Right lobe of liver (tissue), 6 donors: Measurements from ENCODE around the gene BHLHE23. TPM values are rescaled to one million over a fixed set of nuclear protein-coding genes. Genes with fewer than 3 reads are reported as not detected.

Source experiments
- ATAC-seq, 4 donors: fragments of 200-7000 bp; cut with Tn5 transposase; one replicate each; pipeline ENCODE4 v1.9.1; 2020; ENCODE audit warnings: mild to moderate bottlenecking in 4 of 4, moderate library complexity in 4 of 4
- DNase-seq, 3 donors: peaks; one replicate each; pipeline ENCODE4 v3.0.0-alpha.2; 2020
- H3K27ac ChIP-seq, 3 donors: fragments of 200-600 bp; one replicate each; pipeline ENCODE4 v1.8.0; 2022
- H3K27me3 ChIP-seq, 2 donors: fragments of 200-600 bp; one replicate each; pipeline ENCODE4 v1.8.0; 2022
- H3K36me3 ChIP-seq, 4 donors: fragments of 200-600 bp; sonication (generic) in 1 of 4; one replicate each; pipeline versions ENCODE4 v1.5.1 to v1.8.0; 2017 to 2022; ENCODE audit warnings: control low read depth in 1 of 4
- H3K4me1 ChIP-seq, 4 donors: fragments of 200-600 bp; sonication (generic) in 1 of 4; one replicate each; pipeline versions ENCODE4 v1.5.1 to v1.8.0; 2017 to 2022; ENCODE audit warnings: control low read depth in 1 of 4
- H3K4me3 ChIP-seq, 3 donors: fragments of 200-600 bp; one replicate each; pipeline ENCODE4 v1.8.0; 2022
- H3K9me3 ChIP-seq, 4 donors: fragments of 200-600 bp; sonication (generic) in 1 of 4; one replicate each; pipeline versions ENCODE4 v1.5.1 to v1.8.0; 2017 to 2022; ENCODE audit warnings: control low read depth in 1 of 4
- POLR2A ChIP-seq: fragments of 450-650 bp; IDR thresholded peaks from one replicate; pipeline ENCODE4 v1.6.1; 2017; ENCODE audit warnings: antibody characterized with exemption, mild to moderate bottlenecking
- WGBS: methylation state at CpG from one replicate; pipeline ENCODE4 v1.1.6; 2018; ENCODE audit warnings: low coverage, low lambda C conversion rate; ENCODE audit not compliant: insufficient coverage; ENCODE audit errors: missing lambda C conversion rate; 5-methylcytosine and 5-hydroxymethylcytosine counted together
- intact Hi-C, 2 donors: fragments of 100-400 bp; cut with DNase I; formaldehyde crosslinking; loops; one replicate each; pipeline versions ENCODE4 v1.11.2 to v1.14.1; 2022
- total RNA-seq, 6 experiments: library from RNA; depleted of rRNA in 2 of 6; stranded (reverse); fragments of >200 nt in 2 of 6; fragmentation: NEBNext Ultra II Directional in 3 of 6; extraction: Animal tissue kit (Norgen Biotek cat#: 25700) in 3 of 6; gene quantifications; one replicate each; pipeline versions ENCODE4 v1.1.0 to v1.2.4, GENCODE V29; 2016 to 2023
- TF ChIP-seq, protein P1 (sequence below), 4 donors: fragments of 200-600 bp in 3 of 4; fragments of 450-650 bp in 1 of 4; IDR thresholded peaks; one replicate each; pipeline versions ENCODE4 v1.5.1 to v1.8.0; 2016 to 2022; ENCODE audit warnings: antibody characterized with exemption in 4 of 4, mild to moderate bottlenecking in 2 of 4
- donor health status: DM: no; HTN: yes; CAD: no.
- donor health status: DM: no; HTN: no; CAD: no.
- donor health status: DM: no; HTN: no; CAD: no.
- donor health status: DM: no; HTN: yes; CAD: no.
- donor health status: DM: no; HTN: yes; CAD: no.

The BHLHE23 gene
- total RNA-seq, 6 experiments from 2014 or later, result not detected

DNA sequence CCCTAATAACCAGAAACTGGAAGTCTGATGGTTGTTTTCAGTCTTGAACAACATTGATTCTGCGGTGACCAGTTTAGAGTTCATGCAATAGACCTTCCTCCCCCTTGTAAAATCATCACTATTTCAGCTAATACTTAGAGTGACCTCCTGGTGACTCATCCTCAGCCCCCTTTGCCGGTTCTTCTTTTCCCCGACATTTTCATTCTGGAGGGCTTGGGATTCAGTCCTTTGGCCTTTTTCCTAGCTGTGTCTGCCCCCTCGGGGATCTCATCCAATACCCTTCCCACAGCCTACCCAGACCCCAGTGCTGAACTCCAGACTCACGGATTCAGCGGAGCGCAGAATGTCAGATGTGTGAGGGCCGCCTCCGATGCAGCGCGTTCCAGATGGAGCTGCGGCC, 7.5 kb upstream of the BHLHE23 start:
- 14% methylated on average over 10 of the region's 12 CpGs for WGBS
- ATAC-seq (no peak), DNase-seq (no peak)
- Histone ChIP-seq H3K27me3 (peaks cover 4 to 19% of the 10 kb centered on the region in 2 donors), H3K4me3 (no peak overlapping the region), H3K4me1 (peaks cover 0 to 3% (median 0%) of the 10 kb centered on the region in 4 donors), H3K27ac (no peak overlapping the region), H3K9me3 (no peaks in the 10 kb centered on the region), H3K36me3 (no peaks in the 10 kb centered on the region)
- TF ChIP-seq, protein P1, sequence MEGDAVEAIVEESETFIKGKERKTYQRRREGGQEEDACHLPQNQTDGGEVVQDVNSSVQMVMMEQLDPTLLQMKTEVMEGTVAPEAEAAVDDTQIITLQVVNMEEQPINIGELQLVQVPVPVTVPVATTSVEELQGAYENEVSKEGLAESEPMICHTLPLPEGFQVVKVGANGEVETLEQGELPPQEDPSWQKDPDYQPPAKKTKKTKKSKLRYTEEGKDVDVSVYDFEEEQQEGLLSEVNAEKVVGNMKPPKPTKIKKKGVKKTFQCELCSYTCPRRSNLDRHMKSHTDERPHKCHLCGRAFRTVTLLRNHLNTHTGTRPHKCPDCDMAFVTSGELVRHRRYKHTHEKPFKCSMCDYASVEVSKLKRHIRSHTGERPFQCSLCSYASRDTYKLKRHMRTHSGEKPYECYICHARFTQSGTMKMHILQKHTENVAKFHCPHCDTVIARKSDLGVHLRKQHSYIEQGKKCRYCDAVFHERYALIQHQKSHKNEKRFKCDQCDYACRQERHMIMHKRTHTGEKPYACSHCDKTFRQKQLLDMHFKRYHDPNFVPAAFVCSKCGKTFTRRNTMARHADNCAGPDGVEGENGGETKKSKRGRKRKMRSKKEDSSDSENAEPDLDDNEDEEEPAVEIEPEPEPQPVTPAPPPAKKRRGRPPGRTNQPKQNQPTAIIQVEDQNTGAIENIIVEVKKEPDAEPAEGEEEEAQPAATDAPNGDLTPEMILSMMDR (IDR thresholded peaks at IDR 0.05), result no peak
- TF ChIP-seq POLR2A, result no peak
- intact Hi-C loops, result no loop called here

GRCh38 chr20:63013207-63013606, 6.4 kb upstream of the BHLHE23 start:
- DNase-seq, result no peak
- no peak for ATAC-seq
- Histone ChIP-seq H3K9me3 (no peaks in the 10 kb centered on the region), H3K36me3 (no peaks in the 10 kb centered on the region), H3K27me3 (peaks cover 5 to 30% of the 10 kb centered on the region in 2 donors), H3K27ac (no peak overlapping the region), H3K4me1 (peaks cover 0 to 7% (median 0%) of the 10 kb centered on the region in 4 donors), H3K4me3 (no peak overlapping the region)
- TF ChIP-seq, protein P1 (IDR thresholded peaks at IDR 0.05), result no peak
- TF ChIP-seq POLR2A, result no peak
- intact Hi-C loops, result no loop called here

- Histone ChIP-seq H3K4me1 (peaks cover 0 to 7% (median 0%) of the 10 kb centered on the region in 4 donors), H3K4me3 (no peak overlapping the region), H3K9me3 (no peaks in the 10 kb centered on the region), H3K36me3 (no peaks in the 10 kb centered on the region), H3K27ac (no peak overlapping the region), H3K27me3 (peaks cover 8 to 44% of the 10 kb centered on the region in 2 donors)
- DNase-seq, result no peak
- WGBS, result 50% methylated on average over 2 of the region's 3 CpGs
- TF ChIP-seq, protein P1 (IDR thresholded peaks at IDR 0.05), result no peak
- no peak for TF ChIP-seq POLR2A
- intact Hi-C loops, result no loop called here
- peak in 1 of 4 donors; percentile 60 for ATAC-seq
Observed at GRCh38 chr20:63011798-63012197, 5.0 kb upstream of the BHLHE23 start.

DNA sequence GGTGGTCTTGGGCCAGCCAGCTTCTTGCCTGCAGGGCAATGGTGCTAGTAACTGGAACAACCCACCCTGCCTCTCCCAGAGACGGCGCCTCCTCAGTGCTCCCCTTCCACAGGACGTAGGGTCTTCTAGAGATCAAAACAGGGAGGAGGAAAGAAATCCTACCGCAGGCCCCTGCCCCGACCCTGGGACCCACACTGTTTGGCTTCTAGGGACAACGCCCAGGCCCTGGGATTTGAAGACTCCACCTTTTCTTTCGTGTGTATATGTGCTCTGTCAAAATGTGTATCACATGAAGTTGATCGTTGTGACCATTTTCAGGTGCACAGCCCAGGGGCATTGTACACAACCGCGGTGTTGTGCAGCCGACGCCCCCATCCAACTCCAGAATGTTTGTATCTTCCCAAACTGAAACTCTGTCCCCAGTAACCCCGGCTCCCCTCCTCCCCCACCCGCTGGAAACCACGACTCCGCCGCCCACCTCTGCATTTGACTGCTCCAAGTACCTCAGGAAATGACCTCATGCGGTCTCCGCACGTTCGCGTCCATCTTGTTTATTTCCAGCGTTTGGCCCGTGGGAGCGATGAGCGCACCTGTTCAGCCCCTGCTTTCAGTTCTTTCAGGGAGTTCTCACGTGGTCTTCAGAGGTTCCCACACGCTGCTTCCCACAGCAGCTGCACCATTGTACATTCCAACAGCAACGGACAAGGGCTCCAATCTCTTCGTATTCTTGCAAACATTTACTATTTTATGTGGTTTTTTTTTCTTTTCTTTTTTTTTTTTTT, 3.4 kb upstream of the BHLHE23 start:
- DNase-seq, result no peak

More for the DNA sequence above, 3.4 kb upstream of the BHLHE23 start:
- Histone ChIP-seq H3K27ac (no peak overlapping the region), H3K9me3 (no peaks in the 10 kb centered on the region), H3K4me3 (no peak overlapping the region), H3K27me3 (peaks cover 10 to 52% of the 10 kb centered on the region in 2 donors), H3K4me1 (peaks cover 0 to 7% (median 0%) of the 10 kb centered on the region in 4 donors), H3K36me3 (no peaks in the 10 kb centered on the region)
- TF ChIP-seq, protein P1 (IDR thresholded peaks at IDR 0.05), result no peak
- TF ChIP-seq POLR2A, result no peak
- intact Hi-C loops, result loop anchor here (10.0 kb wide), 3 partner anchors 105 to 185 kb away; no protein-coding TSS in a partner anchor
- 12% methylated on average over 25 of the region's 30 CpGs for WGBS
- ATAC-seq, result no peak
